ENCODE measurements around the gene IKBIP. TPM values are rescaled to one million over a fixed set of nuclear protein-coding genes. Genes with fewer than 3 reads are reported as not detected.

Gene IKBIP
- total RNA-seq, 1 donor from 2014 or later: 47.4 TPM

GRCh38 chr12:98587084-98587483 lies 57.5 kb downstream of the IKBIP start:
- Mint-ChIP-seq H3K9me3 (ENCODE audit: unreplicated experiment) (no peaks in the 10 kb centered on the region), H3K4me3 (ENCODE audit: unreplicated experiment) (no peak overlapping the region), H3K36me3 (ENCODE audit: low read depth, unreplicated experiment) (no peaks in the 10 kb centered on the region), H3K4me1 (ENCODE audit: unreplicated experiment) (peaks cover 2% of the 10 kb centered on the region), H3K27ac (ENCODE audit: unreplicated experiment) (no peak overlapping the region), H3K27me3 (ENCODE audit: unreplicated experiment) (no peaks in the 10 kb centered on the region)
- no peak for DNase-seq (ENCODE audit: low spot score)
- TF ChIP-seq CTCF (IDR thresholded peaks at IDR 0.05; ENCODE audit: unreplicated experiment): no peak

GRCh38 chr12:98582093-98582492 lies 62.5 kb downstream of the IKBIP start:
- TF ChIP-seq CTCF (IDR thresholded peaks at IDR 0.05; ENCODE audit: unreplicated experiment): no peak
- DNase-seq (ENCODE audit: low spot score): no peak
- Mint-ChIP-seq H3K4me1 (ENCODE audit: unreplicated experiment) (no peaks in the 10 kb centered on the region), H3K9me3 (ENCODE audit: unreplicated experiment) (no peaks in the 10 kb centered on the region), H3K27ac (ENCODE audit: unreplicated experiment) (no peak overlapping the region), H3K4me3 (ENCODE audit: unreplicated experiment) (no peak overlapping the region), H3K36me3 (ENCODE audit: low read depth, unreplicated experiment) (no peaks in the 10 kb centered on the region), H3K27me3 (ENCODE audit: unreplicated experiment) (peaks cover 2% of the 10 kb centered on the region)

GRCh38 chr12:98581101-98581500 lies 63.5 kb downstream of the IKBIP start:
- Mint-ChIP-seq H3K36me3 (ENCODE audit: low read depth, unreplicated experiment) (no peaks in the 10 kb centered on the region), H3K27ac (ENCODE audit: unreplicated experiment) (no peak overlapping the region), H3K4me3 (ENCODE audit: unreplicated experiment) (no peak overlapping the region), H3K27me3 (ENCODE audit: unreplicated experiment) (peaks cover 2% of the 10 kb centered on the region), H3K4me1 (ENCODE audit: unreplicated experiment) (no peaks in the 10 kb centered on the region), H3K9me3 (ENCODE audit: unreplicated experiment) (no peaks in the 10 kb centered on the region)
- TF ChIP-seq CTCF (IDR thresholded peaks at IDR 0.05; ENCODE audit: unreplicated experiment): no peak
- no peak for DNase-seq (ENCODE audit: low spot score)

- H3K9me3 Mint-ChIP-seq (ENCODE audit: unreplicated experiment): no peaks in the 10 kb centered on the region
- no peak for TF ChIP-seq CTCF (IDR thresholded peaks at IDR 0.05; ENCODE audit: unreplicated experiment)
- no peaks in the 10 kb centered on the region for H3K36me3 Mint-ChIP-seq (ENCODE audit: low read depth, unreplicated experiment)
- H3K27ac Mint-ChIP-seq (ENCODE audit: unreplicated experiment): no peak overlapping the region
- no peaks in the 10 kb centered on the region for H3K4me1 Mint-ChIP-seq (ENCODE audit: unreplicated experiment)
- peaks cover 2% of the 10 kb centered on the region for H3K27me3 Mint-ChIP-seq (ENCODE audit: unreplicated experiment)
- H3K4me3 Mint-ChIP-seq (ENCODE audit: unreplicated experiment): no peak overlapping the region
- no peak for DNase-seq (ENCODE audit: low spot score)
Observed at GRCh38 chr12:98580695-98581094, 63.9 kb downstream of the IKBIP start.

- H3K36me3 Mint-ChIP-seq (ENCODE audit: low read depth, unreplicated experiment): no peaks in the 10 kb centered on the region
- DNase-seq (ENCODE audit: low spot score): no peak
Observed at GRCh38 chr12:98579835-98580234, 64.8 kb downstream of the IKBIP start.

More at GRCh38 chr12:98579835-98580234, 64.8 kb downstream of the IKBIP start:
- Mint-ChIP-seq H3K9me3 (ENCODE audit: unreplicated experiment) (no peaks in the 10 kb centered on the region), H3K4me1 (ENCODE audit: unreplicated experiment) (no peaks in the 10 kb centered on the region), H3K4me3 (ENCODE audit: unreplicated experiment) (no peak overlapping the region), H3K27ac (ENCODE audit: unreplicated experiment) (no peak overlapping the region), H3K27me3 (ENCODE audit: unreplicated experiment) (peaks cover 2% of the 10 kb centered on the region)
- TF ChIP-seq CTCF (IDR thresholded peaks at IDR 0.05; ENCODE audit: unreplicated experiment): no peak

Data from endothelial cell (in vitro differentiated cells).